B cell (primary cell): ENCODE data around the gene DPH7.

ENCODE experiments used
- EZH2 ChIP-seq: IDR thresholded peaks from 2 replicates; pipeline ENCODE4 v1.6.1; 2012; ENCODE audit warnings: borderline replicate concordance, low read depth, mild to moderate bottlenecking, moderate library complexity, low read length; ENCODE audit not compliant: insufficient read depth, poor library complexity, severe bottlenecking
- TF ChIP-seq, protein P1 (sequence below): fragments of 200-600 bp; IDR thresholded peaks from one replicate; pipeline ENCODE4 v1.8.0; 2022; ENCODE audit warnings: antibody characterized with exemption, mild to moderate bottlenecking

DNA sequence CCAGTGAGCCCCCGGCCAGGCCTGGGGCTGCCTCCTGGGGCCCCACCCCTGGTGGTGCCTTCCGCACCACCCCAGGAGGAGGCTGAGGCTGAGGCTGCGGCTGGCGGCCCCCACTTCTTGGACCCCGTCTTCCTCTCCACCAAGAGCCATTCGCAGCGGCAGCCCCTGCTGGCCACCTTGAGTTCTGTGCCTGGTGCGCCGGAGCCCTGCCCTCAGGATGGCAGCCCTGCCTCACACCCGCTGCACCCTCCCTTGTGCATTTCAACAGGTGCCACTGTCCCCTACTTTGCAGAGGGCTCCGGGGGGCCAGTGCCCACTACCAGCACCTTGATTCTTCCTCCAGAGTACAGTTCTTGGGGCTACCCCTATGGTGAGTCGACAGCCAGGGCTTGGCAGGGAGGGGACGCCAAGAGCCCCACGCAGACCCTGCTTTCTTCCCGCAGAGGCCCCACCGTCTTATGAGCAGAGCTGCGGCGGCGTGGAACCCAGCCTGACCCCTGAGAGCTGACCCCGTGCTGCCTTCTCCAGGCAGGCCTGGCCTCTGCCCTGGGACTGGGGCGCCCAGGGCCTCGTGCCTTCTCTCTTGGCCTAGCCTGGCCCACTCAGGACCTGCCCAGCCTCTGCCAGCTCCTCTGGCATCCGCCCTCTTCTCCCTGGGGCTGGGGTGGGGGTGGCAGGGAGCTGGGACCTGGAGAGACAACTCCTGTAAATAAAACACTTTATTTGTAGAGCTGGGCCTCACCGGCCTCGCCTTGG, 36.1 kb upstream of the DPH7 start:
- TF ChIP-seq, protein P1, sequence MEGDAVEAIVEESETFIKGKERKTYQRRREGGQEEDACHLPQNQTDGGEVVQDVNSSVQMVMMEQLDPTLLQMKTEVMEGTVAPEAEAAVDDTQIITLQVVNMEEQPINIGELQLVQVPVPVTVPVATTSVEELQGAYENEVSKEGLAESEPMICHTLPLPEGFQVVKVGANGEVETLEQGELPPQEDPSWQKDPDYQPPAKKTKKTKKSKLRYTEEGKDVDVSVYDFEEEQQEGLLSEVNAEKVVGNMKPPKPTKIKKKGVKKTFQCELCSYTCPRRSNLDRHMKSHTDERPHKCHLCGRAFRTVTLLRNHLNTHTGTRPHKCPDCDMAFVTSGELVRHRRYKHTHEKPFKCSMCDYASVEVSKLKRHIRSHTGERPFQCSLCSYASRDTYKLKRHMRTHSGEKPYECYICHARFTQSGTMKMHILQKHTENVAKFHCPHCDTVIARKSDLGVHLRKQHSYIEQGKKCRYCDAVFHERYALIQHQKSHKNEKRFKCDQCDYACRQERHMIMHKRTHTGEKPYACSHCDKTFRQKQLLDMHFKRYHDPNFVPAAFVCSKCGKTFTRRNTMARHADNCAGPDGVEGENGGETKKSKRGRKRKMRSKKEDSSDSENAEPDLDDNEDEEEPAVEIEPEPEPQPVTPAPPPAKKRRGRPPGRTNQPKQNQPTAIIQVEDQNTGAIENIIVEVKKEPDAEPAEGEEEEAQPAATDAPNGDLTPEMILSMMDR = no peak
- TF ChIP-seq EZH2 = no peak
